GM18861 (cell line): ENCODE results near the gene MOB3B.
A peak's percentile ranks its signal among the peaks of the same experiment; 100 is the strongest.
"Not testable (repeated sequence)": the region's sequence is repeated elsewhere in the genome, so short reads cannot be mapped to it uniquely, and the experiment has no call there.

Experiments
- ATAC-seq: cut with Tn5 transposase; IDR thresholded peaks from one replicate; pipeline ENCODE4 v1.9.1; 2021; ENCODE audit not compliant: unreplicated experiment

The MOB3B gene

DNA sequence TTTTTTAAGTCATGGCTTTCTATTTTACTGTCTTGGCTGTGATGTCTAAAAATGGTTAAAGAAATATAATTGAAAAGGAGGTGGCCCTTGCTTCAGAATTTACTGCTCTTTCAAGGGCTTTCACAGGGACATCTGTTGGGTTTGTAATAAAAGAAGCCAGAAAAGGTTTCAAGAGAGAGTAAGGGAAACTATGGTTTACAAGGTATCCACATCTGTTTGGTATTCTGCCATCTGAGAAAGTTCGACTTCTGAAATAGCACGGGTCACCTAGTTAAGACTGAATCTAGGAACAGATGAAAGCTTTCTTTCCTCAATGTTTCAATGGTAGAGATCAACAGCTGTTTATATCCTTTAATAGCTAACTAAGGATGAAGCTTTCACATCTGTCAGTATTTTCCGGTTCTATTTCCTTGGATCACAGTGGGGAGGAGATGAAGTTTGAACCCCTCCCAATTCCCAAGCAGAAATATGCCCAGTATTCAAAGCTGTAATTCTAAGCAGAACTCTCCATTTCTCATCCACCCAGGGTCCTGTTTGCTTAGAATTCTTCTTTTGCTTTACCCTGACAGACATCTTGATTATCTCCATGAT is 78.3 kb downstream of the MOB3B start:
- no peak for ATAC-seq

DNA sequence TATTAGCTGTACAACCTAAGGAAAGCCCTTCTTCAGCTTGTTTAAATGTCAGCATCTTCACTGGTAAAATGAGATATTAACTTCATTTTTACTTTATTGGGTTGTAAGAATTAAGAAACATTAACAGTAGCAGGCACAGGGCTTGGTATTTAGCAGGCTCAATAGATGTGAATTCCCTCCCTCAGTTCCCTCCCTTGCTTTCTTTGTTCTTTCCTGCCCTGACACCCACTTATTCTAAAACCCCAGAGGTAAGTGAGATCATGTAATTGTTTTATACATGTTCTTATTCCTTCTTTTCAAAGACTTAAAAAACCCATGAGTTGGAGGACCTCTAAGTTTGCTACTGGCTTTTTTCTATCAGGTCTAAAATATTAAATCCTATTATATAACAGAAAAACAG is 78.9 kb downstream of the MOB3B start:
- no peak for ATAC-seq

DNA sequence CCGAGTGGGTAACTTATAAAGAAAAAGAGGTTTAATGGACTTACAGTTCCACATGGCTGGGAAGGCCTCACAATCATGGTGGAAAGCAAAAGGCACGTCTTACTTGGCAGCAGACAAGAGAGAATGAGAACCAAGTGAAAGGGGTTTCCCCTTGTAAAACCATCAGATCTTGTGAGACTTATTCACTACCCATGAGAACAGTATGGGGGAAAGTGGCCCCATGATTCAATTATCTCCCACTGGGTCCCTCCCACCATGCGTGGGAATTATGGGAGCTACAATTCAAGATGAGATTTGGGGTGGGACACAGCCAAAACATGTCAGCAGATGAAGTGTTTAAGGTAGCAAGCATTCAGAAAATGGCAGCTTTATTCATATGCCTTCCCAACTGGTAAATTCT is 81.3 kb downstream of the MOB3B start:
- ATAC-seq: not testable (repeated sequence)

DNA sequence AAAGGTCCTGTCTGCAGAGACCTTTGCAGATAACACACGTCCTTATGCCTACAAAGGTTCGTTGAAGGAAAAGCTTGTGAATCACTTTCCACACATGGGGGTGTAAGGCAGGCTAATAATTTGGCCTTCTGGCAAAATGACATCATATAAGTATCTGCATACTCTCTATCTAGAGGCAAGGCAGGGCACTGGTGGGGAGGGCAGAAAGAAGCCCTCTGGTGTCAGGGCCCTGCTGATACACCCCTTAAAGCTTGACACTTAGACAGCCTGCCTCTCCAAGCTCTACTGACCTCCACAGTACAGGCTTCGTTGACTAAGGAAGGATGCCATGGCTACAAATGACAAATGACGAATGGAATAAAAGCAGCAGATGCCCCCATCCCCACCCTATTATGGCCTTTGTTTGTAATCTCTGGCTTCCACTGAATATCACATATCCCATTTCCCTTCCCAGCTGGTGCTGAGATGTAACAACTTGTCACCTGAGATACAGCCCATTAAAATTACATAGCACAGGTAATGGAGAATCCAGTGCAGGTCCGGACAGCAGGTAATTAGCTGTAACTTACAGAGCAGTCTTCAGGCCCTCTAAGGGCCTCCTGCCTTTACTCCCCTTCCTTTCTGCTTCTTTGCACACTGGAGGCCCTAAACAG is 82.5 kb downstream of the MOB3B start:
- ATAC-seq: no peak

DNA sequence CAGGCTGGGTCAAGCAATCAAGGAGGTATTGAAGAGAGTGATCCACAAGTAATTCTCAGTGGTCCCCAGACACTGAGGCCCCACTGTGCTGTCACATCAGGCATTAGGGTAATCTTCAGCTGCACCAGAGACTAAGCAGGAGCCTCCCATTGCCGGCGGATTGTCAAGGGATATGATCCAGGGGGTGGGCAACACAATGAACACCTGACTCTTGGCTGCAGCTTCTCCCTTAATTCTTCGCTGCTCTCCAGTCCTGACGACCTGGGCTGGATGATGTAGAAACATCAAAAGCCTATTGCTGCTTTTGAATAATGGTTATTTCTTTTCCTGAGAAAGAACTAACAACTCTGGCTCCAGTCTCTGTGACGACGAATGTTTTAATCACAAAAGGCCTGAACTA is 83.9 kb downstream of the MOB3B start:
- no peak for ATAC-seq

DNA sequence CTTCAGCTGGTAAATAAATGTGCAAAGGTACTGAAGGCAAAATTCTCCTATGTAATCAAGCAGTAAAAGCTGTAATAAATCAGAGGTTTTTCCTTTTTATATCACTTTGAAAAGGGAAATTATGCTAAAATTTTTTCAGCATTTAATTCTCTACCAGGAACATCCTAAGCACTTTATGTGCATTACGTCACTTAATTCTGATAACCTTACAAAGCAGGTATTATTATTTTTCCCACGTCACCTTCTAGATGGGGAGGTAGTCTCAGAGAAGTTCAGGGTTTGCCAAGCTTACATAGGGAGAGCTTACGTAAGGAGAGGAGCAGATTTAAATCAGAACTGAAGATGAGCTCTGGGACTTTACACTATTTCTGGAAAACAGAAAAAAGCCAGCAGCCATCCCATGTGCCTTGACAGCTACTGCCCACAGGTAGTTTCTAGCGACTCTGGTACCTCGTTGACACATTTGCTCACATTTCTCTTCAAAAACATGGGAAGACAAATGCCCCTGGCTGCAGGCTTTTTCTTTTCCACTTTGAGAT is 84.5 kb downstream of the MOB3B start:
- no peak for ATAC-seq

DNA sequence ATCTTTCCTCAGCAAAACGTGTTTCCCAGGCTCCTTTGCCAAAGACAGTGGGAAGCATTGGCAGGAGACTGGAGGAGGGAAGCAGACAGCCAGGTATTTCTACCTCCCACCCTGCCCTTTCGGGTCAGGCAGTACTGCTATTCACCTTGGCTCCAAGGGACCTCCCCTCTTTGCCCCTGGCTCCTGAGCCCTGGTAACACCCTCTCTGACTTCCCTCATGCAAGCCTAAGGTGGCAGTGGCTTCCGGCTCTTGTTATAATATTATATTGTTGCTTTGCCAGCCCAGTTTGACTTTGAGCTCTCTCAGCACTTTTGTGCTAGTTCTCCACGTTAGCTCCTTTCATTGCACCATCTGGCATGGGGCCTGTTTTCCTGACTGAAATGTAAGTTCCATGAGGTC is 87.2 kb downstream of the MOB3B start:
- ATAC-seq: no peak

DNA sequence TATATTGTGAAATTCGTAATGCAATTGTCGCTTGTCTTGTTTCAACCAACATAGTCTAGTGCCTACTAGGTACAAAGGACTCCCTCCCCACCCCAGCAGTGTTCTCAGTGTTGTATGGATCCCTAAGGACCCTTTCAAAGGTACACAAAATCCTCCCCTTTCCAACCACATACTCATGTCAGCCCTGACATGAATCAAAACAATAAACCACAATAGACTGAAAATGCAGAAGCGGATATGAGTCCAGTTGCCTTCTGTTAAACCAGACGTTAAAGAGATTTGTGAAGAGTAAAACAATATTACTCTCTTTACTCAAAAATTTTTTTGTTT is 87.9 kb downstream of the MOB3B start:
- ATAC-seq: peak; percentile 96

DNA sequence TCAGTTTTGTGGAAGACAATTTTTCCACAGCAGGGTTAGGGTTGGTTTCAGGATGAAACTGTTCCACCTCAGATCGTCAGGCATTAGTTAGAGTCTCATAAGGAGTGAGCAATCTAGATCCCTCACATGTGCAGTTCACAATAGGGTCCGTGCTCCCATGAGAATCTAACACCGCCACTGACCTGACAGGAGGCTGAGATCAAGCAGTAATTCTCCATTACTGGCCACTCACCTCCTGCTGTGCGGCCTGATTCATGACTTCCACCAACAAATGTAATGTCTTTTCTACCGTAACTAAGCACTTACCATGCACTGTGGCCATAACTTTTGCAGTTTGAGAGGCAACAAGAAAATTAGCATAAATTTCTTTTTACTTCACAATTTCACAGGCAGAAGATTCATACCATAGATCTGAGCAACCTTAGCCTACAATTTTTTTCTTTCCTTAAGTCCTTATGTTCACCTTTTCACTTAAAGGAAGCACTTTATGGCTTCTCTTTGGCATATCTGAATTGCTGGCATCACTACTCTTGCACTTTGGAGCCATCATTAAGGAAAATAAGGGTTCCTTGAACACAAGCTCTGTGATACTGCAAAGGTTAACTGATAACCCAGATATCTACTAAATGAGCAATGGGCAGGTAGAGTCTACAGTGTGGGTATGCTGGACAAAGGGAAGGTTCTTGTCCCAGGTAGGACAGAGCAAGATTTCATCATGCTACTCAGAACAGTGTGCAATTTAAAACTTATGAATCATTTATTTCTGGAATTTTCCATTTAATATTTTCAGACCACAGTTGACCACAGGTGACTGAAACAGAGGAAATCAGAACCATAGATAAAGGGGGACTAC is 88.5 kb downstream of the MOB3B start:
- ATAC-seq: no peak

DNA sequence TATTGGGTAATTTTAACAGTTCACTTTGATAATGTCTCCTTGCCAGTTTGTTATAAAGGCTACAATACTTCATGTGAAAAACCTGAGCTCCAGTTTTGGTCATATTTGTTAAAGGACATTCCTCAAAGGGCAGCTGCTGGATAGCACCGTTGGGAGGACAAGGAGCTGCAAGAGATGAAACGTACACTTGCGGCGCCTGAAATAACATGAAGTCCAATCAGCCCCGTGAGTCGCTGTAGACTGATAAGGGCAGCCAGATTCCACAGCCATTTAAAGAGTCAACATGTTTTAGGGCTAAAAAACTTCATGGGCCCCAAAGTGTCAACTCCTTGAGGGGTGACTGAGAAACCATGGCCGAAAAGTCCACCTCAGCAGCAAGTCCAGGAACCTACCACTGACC is 91.1 kb downstream of the MOB3B start:
- no peak for ATAC-seq

DNA sequence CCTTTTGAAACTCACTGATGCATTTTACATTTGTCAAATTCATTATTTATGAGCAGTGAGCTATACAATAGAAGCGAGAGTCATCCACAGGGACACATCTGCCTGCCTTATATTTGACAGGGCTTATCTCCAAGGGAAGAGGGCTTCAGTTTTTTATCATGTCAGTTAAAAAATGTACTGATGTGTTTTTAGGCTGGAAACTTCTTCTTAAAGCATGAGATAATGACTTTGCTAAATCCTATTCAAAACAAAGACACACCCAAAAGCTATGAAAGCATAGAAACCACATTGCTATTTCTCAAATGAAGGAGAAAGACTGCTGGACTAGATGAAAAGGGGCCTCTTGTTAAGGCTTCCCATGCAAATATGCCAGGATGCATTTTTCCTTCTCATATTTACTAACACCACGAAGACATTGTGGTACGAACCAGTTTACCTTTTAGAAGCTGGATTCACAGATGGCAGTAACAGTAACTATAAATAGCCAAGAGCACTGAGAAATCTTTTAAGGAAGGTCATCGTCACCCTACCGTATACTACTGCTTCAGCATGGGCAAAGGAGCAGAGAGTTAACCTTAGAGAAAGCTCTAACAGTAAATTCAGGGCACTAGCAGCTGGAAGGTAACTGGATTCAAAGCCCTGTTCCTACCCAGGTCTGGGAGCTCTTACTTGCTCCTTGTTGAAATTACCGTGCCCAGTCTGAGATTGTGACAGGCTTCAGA is 91.8 kb downstream of the MOB3B start:
- ATAC-seq: no peak

DNA sequence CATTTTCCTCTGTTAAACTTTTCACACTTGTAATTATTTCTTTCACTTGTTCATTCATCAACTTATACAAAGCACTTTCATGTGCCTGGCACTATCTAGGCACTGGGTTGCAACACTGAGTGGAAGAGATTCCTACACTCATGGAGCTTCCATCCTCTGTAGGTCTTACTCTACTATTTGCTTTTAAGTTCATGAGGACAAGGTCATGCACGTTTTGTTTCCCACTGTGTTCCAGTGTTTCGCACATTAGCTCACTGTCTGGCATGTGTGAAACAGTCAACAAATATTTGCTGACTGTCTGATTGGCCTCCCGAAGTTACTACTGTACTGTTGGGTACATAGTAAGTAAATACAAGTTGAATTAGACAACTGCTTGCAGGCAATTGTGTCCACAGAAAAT is 93.4 kb downstream of the MOB3B start:
- ATAC-seq: no peak

DNA sequence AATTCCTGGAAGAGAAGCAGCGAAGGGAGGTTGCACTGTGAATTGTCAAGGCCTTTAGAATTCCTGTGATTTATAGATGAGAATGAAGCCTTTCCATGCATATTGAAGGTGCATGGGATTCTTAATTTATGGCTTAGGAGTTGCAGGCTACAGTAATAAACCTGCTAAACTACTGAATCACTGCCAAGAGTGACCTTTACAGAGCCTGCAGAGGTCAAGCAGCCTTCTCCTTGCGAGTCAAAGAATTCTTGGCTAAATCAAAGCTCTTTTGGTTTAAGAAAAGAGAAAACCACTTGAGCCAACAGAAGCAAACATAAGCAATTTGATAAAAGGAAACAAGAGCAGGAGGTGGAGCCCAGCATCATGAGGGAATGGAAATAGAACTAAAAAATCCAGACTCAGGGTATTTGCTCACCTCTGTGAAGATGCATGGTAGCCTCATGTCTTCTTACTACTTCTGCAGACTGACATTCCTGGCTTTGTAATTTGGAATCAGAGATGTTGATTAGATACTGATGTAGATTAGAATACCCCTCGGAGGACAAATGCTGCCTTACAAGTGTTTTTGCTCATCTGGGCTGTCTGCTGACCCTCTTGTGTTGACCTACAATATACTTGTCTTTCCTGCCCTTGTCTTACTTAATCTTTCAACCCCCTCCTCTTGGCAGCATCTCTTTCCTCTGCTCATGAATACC is 95.8 kb downstream of the MOB3B start:
- ATAC-seq: no peak

DNA sequence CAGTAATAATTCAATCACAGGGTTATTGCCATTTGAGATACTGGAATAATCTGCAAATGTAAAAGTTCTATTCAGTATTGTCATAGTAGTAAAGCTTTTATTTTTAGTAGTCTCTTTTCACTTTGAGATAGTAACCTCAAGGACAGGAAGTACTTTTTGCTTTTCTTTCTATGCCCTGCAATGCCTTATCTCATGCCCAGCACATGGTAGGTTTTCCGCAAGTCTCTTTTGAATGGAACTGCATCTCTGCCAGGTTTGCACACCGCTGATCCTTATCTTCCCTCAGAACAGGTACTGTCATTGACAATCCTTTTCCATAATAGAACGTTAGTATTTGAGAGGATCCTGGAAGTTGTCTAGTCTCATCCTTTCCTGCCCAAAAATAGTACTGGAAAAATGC is 97.3 kb downstream of the MOB3B start:
- no peak for ATAC-seq

DNA sequence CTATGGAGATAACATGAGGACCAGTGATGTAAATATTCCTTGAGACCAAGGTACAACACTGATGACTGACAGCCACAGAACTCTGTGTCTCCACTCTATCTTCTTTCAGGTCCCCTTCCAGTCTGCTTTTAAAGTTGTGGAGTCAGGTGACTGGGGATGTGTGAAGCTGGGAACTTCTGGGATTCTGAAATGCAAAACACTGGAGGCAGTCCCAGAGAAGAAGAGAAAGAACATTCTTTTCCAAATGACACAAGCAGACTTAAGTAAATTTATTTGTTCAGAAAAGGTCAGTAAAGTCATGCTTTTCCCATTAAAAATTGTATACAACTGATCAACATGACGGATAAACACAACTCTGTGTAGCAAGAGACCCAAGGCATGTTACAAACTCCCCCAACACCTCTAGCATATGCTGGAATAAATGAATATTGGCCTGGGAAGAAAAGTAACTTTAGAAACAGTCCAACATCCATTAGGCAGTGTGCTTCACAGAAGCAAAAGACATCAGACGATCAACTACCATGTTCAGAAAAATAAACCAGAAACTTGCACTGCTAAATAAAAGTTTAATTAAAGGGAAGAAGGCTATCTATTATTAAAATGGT is 98.0 kb downstream of the MOB3B start:
- no peak for ATAC-seq

DNA sequence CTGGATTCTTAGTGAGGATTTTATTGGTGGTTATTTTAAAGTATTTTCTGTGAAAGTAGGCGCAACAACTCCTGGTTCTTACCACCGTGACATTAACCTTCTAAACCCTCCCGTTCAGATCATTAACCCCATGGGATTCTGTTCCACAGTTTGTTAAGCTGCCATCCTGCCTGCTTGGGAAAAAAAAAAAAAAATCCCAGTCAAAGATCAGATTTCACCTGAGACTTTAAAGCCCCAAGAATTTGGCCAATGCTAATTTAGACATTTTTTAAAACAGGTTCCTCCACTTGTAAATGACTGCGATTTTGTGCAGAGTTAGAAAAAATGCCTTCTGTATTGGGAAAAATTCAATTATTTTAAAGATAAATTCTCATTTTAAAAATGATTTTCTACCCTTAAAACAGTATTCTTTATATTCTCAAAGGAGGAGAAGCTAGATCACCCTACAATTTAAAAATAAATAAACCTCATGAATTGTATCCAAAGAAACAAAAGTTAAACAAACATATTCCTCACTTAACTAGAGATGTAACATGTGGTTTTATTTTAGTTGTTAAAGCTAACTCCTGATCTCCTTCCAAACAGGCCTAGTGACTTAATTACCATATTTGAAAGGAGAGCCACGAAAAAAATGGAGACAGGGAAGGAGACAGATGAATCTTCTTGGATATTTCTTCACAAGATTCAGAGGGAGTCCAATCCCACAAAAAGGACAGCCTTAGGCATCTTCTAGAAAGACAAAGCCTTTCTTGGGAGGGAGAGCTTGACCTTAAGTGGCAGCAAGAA is 98.7 kb downstream of the MOB3B start:
- ATAC-seq: no peak

DNA sequence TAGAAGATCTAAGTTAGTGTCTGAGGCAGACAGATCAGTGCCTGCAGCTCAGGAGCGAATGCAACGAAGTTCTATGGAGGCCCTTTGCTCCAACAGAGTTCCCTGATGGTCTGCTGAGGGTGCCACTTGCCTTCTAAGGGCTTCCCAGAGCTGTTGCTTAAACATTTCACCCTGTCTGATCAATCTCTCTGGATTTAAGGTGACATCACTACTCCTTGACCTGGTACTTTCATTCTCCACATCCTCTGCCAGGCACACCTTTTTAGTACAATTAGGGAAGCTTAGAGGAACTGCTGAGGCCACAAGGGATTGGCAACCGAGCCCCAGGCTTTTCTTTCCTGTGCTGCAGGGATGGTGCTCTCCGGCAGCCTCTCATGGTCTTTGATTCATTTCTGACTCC is 99.7 kb downstream of the MOB3B start:
- ATAC-seq: no peak

DNA sequence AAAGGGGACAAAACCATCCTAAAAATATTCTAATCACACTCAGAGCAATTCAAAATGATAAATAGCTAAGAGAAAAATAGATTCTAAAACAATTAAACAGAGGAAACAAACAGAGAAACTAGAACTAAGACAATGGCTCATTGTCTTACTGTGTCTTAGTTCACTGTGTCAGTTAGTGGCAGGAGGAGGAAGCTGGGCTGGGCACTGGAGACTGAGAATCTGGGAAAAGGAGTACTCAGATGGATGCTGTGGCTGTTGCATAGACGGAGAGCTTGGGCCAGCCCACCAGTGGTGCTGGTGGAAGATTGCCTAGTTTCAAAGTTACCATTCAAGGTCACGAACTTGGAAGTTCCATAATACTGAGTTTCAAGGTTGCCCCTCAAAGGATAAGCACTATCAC is 100.2 kb downstream of the MOB3B start:
- ATAC-seq: no peak

DNA sequence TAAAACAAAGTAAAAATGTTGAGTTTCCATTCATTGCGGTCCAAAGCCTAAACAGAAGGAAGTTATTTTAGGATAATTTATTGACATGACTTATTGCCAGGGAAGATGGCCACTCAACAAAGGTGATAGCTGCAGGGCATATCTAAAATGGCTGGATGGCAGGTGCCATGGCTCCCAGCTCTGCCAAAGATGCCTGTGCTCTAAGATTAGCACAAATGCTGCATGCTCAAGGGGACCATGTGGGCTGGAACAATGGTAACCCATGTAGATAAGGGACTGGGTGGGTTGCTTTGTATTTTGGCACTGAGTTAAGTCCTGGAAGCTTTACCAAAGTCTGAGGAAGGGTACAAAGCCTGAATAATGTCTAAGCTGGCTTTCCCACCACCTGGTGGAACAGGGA is 101.1 kb downstream of the MOB3B start:
- no peak for ATAC-seq

DNA sequence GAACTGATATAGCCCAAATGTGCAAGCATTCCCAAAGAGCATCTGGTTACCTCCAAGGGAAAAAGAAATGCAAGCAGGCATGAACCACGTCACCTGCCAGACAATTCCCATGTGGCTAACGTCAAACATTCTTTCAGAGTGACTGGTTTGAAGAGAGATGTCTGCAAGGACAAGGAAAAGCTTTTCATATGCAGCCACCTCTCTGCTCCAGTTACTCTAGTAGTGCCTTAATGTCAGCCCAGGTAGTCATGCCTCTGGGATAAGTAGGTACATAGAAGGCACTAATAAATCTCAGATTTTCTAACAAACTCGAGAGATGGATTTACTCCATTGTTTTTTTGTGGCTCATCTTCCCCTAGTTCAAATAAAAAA is 102.4 kb downstream of the MOB3B start:
- ATAC-seq: no peak
